ENCODE data around the gene DPP7.
A peak's percentile ranks its signal among the peaks of the same experiment; 100 is the strongest.

The DPP7 gene

GRCh38 chr9:137152844-137153405, 38.4 kb upstream of the DPP7 start:
- peaks cover 11% of the 10 kb centered on the region for H3K4me1 ChIP-seq
- no peak for DNase-seq (ENCODE audit: low spot score in 2 of 2)
- no peaks in the 10 kb centered on the region for H3K36me3 ChIP-seq (replicated peaks)
- peaks cover 9% of the 10 kb centered on the region for H3K27me3 ChIP-seq (ENCODE audit: low read depth)
- H3K4me3 ChIP-seq = no peak overlapping the region
- H3K9me3 ChIP-seq = no peaks in the 10 kb centered on the region
- in situ Hi-C loops (cut with MboI; ENCODE audit: low sequenced_read_pairs) = no loop called here

- peaks cover 11% of the 10 kb centered on the region for H3K4me1 ChIP-seq
- H3K27me3 ChIP-seq (ENCODE audit: low read depth) = peaks cover 7% of the 10 kb centered on the region
- in situ Hi-C loops (cut with MboI; ENCODE audit: low sequenced_read_pairs) = no loop called here
- no peak overlapping the region for H3K4me3 ChIP-seq
- H3K36me3 ChIP-seq (replicated peaks) = no peaks in the 10 kb centered on the region
- H3K9me3 ChIP-seq = no peaks in the 10 kb centered on the region
- DNase-seq (ENCODE audit: low spot score in 2 of 2) = peak; percentile 71 to 98
These were observed 36.3 kb upstream of the DPP7 start for GRCh38 chr9:137150617-137151457.

- Histone ChIP-seq H3K36me3 (replicated peaks) (no peaks in the 10 kb centered on the region), H3K9me3 (no peaks in the 10 kb centered on the region), H3K27me3 (ENCODE audit: low read depth) (peaks cover 9% of the 10 kb centered on the region), H3K4me1 (peaks cover 11% of the 10 kb centered on the region), H3K4me3 (peak overlapping the region; percentile 18)
- in situ Hi-C loops (cut with MboI; ENCODE audit: low sequenced_read_pairs) = no loop called here
- DNase-seq (ENCODE audit: low spot score in 2 of 2) = peak in 1 of 2 experiments; percentile 83
These were observed 35.5 kb upstream of the DPP7 start for GRCh38 chr9:137149942-137150616.

GRCh38 chr9:137149363-137149762, 34.8 kb upstream of the DPP7 start:
- Histone ChIP-seq H3K27me3 (ENCODE audit: low read depth) (peaks cover 9% of the 10 kb centered on the region), H3K4me1 (peaks cover 11% of the 10 kb centered on the region), H3K9me3 (no peaks in the 10 kb centered on the region), H3K36me3 (replicated peaks) (no peaks in the 10 kb centered on the region), H3K4me3 (peak overlapping the region; percentile 18)
- in situ Hi-C loops (cut with MboI; ENCODE audit: low sequenced_read_pairs) = no loop called here
- DNase-seq (ENCODE audit: low spot score in 2 of 2) = no peak

- in situ Hi-C loops (cut with MboI; ENCODE audit: low sequenced_read_pairs) = no loop called here
- H3K4me1 ChIP-seq = peaks cover 11% of the 10 kb centered on the region
- H3K4me3 ChIP-seq = no peak overlapping the region
- no peaks in the 10 kb centered on the region for H3K36me3 ChIP-seq (replicated peaks)
- no peaks in the 10 kb centered on the region for H3K9me3 ChIP-seq
- DNase-seq (ENCODE audit: low spot score in 2 of 2) = no peak
- peaks cover 15% of the 10 kb centered on the region for H3K27me3 ChIP-seq (ENCODE audit: low read depth)
These were observed 34.1 kb upstream of the DPP7 start for GRCh38 chr9:137148661-137149060.

- H3K9me3 ChIP-seq = no peaks in the 10 kb centered on the region
- H3K27me3 ChIP-seq (ENCODE audit: low read depth) = peaks cover 19% of the 10 kb centered on the region
- H3K4me1 ChIP-seq = peaks cover 11% of the 10 kb centered on the region
- in situ Hi-C loops (cut with MboI; ENCODE audit: low sequenced_read_pairs) = no loop called here
- no peak for DNase-seq (ENCODE audit: low spot score in 2 of 2)
- no peaks in the 10 kb centered on the region for H3K36me3 ChIP-seq (replicated peaks)
- no peak overlapping the region for H3K4me3 ChIP-seq
These were observed 33.7 kb upstream of the DPP7 start for GRCh38 chr9:137148242-137148641.

GRCh38 chr9:137147793-137148160, 33.2 kb upstream of the DPP7 start:
- Histone ChIP-seq H3K4me3 (no peak overlapping the region), H3K27me3 (ENCODE audit: low read depth) (peaks cover 24% of the 10 kb centered on the region), H3K4me1 (peaks cover 11% of the 10 kb centered on the region), H3K36me3 (replicated peaks) (no peaks in the 10 kb centered on the region), H3K9me3 (no peaks in the 10 kb centered on the region)
- in situ Hi-C loops (cut with MboI; ENCODE audit: low sequenced_read_pairs) = no loop called here
- DNase-seq (ENCODE audit: low spot score in 2 of 2) = no peak

- Histone ChIP-seq H3K4me1 (peaks cover 11% of the 10 kb centered on the region), H3K9me3 (no peaks in the 10 kb centered on the region), H3K4me3 (no peak overlapping the region), H3K27me3 (ENCODE audit: low read depth) (peaks cover 27% of the 10 kb centered on the region), H3K36me3 (replicated peaks) (no peaks in the 10 kb centered on the region)
- in situ Hi-C loops (cut with MboI; ENCODE audit: low sequenced_read_pairs) = no loop called here
- no peak for DNase-seq (ENCODE audit: low spot score in 2 of 2)
These were observed 32.7 kb upstream of the DPP7 start for GRCh38 chr9:137147091-137147792.

GRCh38 chr9:137146527-137146918, 32.0 kb upstream of the DPP7 start:
- Histone ChIP-seq H3K9me3 (no peaks in the 10 kb centered on the region), H3K4me1 (peaks cover 10% of the 10 kb centered on the region), H3K4me3 (no peak overlapping the region), H3K27me3 (ENCODE audit: low read depth) (peaks cover 34% of the 10 kb centered on the region), H3K36me3 (replicated peaks) (no peaks in the 10 kb centered on the region)
- in situ Hi-C loops (cut with MboI; ENCODE audit: low sequenced_read_pairs) = no loop called here
- DNase-seq (ENCODE audit: low spot score in 2 of 2) = no peak

GRCh38 chr9:137145731-137146526, 31.4 kb upstream of the DPP7 start:
- DNase-seq (ENCODE audit: low spot score in 2 of 2) = no peak

GRCh38 chr9:137143459-137143858, 28.9 kb upstream of the DPP7 start:
- H3K9me3 ChIP-seq = no peaks in the 10 kb centered on the region
- H3K27me3 ChIP-seq (ENCODE audit: low read depth) = peaks cover 62% of the 10 kb centered on the region
- H3K4me3 ChIP-seq = no peak overlapping the region
- H3K4me1 ChIP-seq = no peaks in the 10 kb centered on the region
- in situ Hi-C loops (cut with MboI; ENCODE audit: low sequenced_read_pairs) = no loop called here
- DNase-seq (ENCODE audit: low spot score in 2 of 2) = no peak
- H3K36me3 ChIP-seq (replicated peaks) = no peaks in the 10 kb centered on the region

More at GRCh38 chr9:137145731-137146526, 31.4 kb upstream of the DPP7 start:
- H3K36me3 ChIP-seq (replicated peaks) = no peaks in the 10 kb centered on the region
- H3K9me3 ChIP-seq = no peaks in the 10 kb centered on the region
- H3K4me3 ChIP-seq = no peak overlapping the region
- H3K4me1 ChIP-seq = peaks cover 8% of the 10 kb centered on the region
- in situ Hi-C loops (cut with MboI; ENCODE audit: low sequenced_read_pairs) = no loop called here
- peaks cover 40% of the 10 kb centered on the region for H3K27me3 ChIP-seq (ENCODE audit: low read depth)

GRCh38 chr9:137141976-137142936, 27.7 kb upstream of the DPP7 start:
- DNase-seq (ENCODE audit: low spot score in 2 of 2) = no peak
- in situ Hi-C loops (cut with MboI; ENCODE audit: low sequenced_read_pairs) = no loop called here
- Histone ChIP-seq H3K27me3 (ENCODE audit: low read depth) (peaks cover 74% of the 10 kb centered on the region), H3K9me3 (no peaks in the 10 kb centered on the region), H3K36me3 (replicated peaks) (no peaks in the 10 kb centered on the region), H3K4me1 (no peaks in the 10 kb centered on the region), H3K4me3 (no peak overlapping the region)

Measured in HAP-1 (cell line).